Mammary epithelial cell (primary cell): ENCODE measurements around the gene COMMD10.

Experiments
- CTCF ChIP-seq, 2 donors: IDR thresholded peaks in 1 of 2; conservative IDR thresholded peaks in 1 of 2; 2 replicates each; pipeline ENCODE4 v1.5.1; 2011 to 2012; ENCODE audit warnings: inconsistent platforms in 2 of 2, low read length in 2 of 2, mild to moderate bottlenecking in 2 of 2, control low read depth in 1 of 2, low read depth in 1 of 2; ENCODE audit not compliant: insufficient read depth in 1 of 2; ENCODE audit errors: extremely low read depth in 1 of 2
- EZH2 ChIP-seq: IDR thresholded peaks from 2 replicates; pipeline ENCODE4 v1.6.1; 2012; ENCODE audit warnings: low read length, inconsistent platforms, borderline replicate concordance

DNA sequence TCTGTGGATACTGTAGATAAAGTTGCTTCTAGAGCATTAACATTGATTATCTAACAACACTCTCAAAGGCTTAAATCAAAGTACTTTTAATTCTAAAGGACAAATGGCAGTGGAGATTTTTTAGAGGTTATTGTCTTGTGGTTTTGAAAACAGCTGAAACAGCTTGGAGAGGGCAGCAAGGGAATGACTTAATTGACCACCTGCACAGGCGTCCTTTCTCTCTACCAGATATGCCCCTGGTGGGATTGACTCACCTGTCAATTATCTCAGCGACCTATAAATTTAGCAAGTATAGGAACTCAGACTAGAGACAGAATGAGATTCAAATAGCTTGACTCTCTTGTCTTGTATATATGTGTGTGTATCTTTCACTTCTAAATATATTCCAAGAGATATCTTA lies 39.0 kb upstream of the COMMD10 start:
- TF ChIP-seq CTCF (conservative IDR thresholded peaks at IDR 0.05 in 1 of 2, IDR thresholded peaks at IDR 0.05 in 1 of 2; ENCODE audit: extremely low read depth in 1 of 2, insufficient read depth in 1 of 2, low read depth in 1 of 2, low read length in 2 of 2) (no peak), EZH2 (no peak)
